MV-4-11 (cell line): ENCODE results near the gene SLC7A4.
"Not testable (repeated sequence)": the region's sequence is repeated elsewhere in the genome, so short reads cannot be mapped to it uniquely, and the experiment has no call there.

Experiments
- DNase-seq: peaks from one replicate; lab custom pipeline; 2025; lab: John Stamatoyannopoulos, UW

Gene SLC7A4

DNA sequence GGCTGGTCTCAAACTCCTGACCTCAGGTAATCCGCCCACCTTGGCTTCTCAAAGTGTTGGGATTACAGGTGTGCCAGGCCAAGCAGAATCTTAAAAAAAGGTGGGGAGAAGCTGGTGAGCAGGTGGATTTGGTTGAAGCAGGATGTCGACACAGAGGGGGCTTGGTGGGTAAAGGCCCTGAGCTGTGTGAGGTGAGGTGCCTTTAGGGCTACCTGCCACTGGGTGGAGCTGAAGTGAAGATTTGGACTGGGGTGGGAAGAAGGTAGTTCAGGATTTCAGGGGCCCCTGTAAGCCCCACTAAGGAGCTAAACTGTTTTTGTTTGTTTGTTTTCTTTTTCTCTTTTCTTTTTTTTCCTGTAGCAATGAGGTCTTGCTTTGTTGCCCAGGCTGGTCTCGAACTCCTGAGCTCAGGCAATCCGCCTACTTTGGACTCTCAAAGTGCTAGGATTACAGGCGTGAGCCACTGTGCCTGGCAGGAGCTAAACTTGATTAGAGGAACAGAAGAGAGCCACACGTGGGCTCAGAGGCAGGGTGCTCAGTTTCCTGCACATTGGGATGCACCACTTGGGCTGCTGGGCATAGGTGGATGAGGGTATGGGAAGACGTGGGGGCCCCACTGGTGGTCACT, 11.4 kb downstream of the SLC7A4 start:
- no peak for DNase-seq

DNA sequence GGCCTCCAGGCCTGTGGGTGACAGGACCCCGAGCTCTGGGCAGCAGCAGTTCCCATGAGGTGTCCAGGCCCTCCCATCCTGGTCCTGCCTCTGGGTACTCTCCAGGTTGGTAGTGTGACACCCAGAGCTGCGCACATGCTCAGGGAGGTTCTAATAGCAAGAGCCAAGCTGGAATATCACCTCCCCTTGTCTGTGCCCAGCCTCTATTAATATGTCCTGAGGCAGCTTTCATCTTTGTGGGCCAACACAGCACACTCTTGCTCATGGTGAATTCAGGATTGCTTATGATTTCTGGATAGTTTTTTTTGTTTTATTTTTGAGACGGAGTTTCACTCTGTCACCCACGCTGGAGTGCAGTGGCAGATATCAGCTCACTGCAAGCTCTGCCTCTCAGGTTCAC, 14.0 kb downstream of the SLC7A4 start:
- no peak for DNase-seq

- no peak for DNase-seq
These were observed 15.5 kb downstream of the SLC7A4 start for GRCh38 chr22:21016644-21017420.

- no peak for DNase-seq
These were observed 16.8 kb downstream of the SLC7A4 start for GRCh38 chr22:21015466-21016006.

- peak; percentile 53 for DNase-seq
These were observed 17.5 kb downstream of the SLC7A4 start, which contains the start of gene P2RX6 for GRCh38 chr22:21014726-21015465. TSS of gene P2RX6 (plus strand) at chr22:21015165. CDS start at chr22:21015175, 10 bp downstream.

GRCh38 chr22:21014202-21014725, 18.1 kb downstream of the SLC7A4 start:
- DNase-seq: peak; percentile 92

GRCh38 chr22:21013657-21014201, 18.6 kb downstream of the SLC7A4 start:
- no peak for DNase-seq

DNA sequence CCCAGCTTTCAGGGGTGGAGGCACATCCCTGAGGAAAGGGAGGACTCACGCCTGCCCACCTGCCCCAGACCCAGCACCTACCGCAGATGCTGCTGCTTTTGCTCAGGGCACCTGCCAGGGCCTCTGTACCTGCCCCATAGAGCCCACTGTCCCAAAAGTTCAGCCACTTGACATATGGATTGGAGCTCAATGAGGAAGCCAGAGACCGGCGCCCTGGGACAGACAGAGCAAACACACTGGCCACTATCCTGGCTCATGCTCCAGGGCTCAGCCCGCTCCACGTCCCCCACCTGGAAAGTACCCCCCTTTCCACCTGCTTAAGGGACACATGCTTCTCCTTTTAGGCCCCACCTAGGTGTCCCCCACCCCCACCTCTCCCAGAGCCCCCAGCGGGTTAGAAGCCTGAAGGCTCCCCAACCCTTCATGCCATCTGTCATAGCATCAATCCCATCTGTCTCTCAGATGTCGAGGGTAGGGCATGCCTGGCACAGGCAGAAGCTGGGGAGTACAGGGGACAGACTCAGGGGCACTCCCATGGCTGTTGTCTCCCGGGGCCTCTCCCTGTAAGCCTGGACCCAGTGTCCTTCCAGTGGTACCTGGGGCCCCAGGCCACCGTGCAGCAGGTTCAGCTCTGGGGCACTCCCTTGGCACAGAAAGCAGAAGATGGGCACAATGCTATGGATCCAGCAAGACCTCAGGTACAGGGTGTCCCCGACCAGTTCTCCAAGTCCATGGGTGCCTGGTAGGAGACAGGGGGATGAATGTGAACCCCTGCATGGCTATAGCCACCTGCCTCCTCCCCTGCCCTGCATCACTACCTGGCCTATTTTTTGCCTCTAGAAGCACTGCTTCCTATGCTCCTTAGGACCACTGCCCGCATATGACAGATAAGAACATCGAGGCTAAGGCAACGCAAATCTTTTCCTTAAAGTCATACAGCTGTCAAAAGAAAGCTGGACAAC, 19.6 kb downstream of the SLC7A4 start:
- no peak for DNase-seq

GRCh38 chr22:21010426-21011113, 21.8 kb downstream of the SLC7A4 start:
- no peak for DNase-seq

DNA sequence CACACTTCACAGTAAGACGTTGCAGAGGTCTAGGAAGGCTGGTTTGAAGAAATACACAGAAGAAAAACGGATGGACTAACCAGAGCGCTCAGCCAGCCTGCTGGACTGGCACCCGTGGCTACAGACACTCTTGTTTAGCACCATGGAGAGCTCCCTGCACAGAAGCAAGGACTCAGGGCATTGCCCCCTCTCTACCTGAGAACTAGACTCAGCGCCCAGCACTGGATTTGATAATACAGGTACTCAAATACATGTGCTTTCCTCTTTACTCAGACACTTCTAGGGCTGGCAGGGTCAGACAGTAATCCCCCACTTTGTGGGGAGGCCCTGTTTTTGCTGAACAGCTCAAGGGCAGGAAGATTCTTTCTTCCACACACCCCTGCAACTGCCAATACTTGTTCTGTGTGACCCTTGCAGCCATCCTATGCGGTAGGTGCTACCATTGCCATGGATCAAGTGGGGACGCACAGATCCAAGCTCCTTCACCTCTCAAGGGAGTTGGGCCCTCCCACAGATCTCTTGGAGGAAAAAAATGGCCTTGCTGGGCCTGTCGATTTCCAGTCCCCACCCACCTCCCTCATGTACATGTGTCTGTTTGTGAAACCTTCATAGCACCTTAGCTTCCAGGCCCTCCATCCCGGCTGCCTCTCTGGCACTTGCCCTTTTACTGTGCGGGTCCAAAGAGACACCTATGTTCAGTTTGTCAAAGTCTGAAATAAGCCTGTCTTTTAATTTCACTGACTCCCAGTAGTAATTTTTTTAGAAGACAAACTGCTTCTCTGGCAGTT, 22.5 kb downstream of the SLC7A4 start:
- peak; percentile 24 for DNase-seq

- not testable (repeated sequence) for DNase-seq
These were observed 23.2 kb downstream of the SLC7A4 start for GRCh38 chr22:21009208-21009607.

DNA sequence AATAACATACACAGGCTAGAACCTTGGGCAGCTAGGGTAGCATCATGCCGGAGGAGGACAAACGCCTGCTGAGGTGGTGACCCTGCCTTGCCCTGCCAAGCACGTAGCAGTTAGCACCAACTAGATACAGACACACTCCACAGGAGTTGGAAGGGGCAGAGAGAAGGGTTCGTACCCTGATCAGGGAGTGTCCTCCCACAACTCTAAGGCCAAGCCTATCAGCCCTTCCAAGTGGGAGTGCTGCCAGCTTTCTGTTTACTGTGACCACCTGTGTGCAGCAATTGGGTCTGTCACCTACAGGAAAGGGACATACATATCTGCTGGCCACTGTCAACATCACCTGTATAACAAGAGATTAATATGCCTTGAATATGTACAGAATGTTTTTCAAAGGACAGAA, 28.6 kb downstream of the SLC7A4 start:
- DNase-seq: no peak

- DNase-seq: peak; percentile 93
These were observed 30.6 kb downstream of the SLC7A4 start, which contains the start of gene THAP7 for GRCh38 chr22:21001601-21002325. TSS of gene THAP7 (minus strand) at chr22:21002118. CDS start at chr22:21001911, 207 bp downstream.

DNA sequence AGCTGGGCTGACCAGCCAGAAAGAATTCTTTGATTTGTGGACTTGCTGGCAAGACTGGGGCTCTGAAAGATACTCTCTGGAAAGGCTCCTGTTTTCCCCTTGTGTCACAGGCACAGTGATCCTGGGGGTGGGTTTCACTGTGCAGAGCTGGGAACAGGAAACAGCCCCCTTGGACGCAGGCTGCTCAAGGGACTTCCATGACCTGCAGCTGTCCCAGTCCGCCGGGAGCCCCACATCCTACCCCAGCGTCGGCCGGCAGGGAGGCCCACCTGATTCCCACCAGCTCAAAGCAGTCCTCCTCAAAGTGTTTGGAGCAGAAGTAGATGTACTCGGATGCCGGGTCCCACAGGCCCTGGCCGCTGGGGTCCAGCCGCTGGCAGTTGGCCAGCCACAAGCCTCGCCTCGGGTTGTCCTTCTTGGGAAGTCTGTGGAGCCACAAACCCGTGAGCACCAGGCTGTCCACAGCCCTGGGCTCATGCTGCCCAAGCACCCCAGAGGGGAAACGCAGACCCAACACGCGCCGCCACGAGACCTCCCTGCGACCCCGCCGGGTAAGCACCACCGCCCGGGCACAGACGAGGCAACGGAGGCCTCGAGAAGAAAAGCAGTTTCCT, 31.3 kb downstream of the SLC7A4 start:
- no peak for DNase-seq

DNA sequence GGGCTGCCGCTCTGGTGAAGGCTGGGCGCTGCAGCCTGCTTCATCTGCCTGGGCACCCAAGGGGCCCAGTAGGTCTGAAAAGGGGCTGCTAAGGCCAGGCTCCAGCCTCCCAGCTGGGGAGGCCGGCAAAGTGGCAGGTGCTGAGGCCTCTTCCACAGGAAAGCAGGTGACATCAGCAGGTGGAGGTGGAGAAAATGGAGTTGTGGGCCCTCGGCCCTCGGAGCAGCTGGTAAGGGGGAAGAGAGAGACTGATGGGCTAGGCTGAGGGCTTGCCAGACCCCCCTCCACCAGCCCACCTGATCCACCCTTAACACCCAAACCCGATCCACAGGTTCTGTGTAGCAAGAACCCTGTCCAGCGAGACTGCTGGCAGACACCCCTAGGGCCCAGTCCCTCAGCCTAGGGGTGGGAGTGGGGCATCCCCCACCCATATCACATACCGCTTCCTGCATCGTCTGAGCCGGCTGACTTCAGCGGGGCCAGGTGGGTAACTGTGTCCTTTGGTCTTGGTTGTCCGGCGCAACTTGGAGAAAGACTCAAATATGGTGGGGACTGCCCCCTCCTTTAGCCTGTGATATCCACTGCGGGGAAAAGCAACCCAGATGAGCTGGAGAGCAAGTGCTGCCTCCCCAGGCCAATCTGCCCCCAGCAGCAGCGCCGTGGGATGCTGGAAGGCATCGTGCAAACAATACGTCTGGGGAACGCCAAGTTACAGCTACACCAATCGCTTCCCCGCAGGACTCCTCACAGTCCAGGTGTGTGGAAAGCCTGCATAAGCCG, 32.0 kb downstream of the SLC7A4 start:
- no peak for DNase-seq

DNA sequence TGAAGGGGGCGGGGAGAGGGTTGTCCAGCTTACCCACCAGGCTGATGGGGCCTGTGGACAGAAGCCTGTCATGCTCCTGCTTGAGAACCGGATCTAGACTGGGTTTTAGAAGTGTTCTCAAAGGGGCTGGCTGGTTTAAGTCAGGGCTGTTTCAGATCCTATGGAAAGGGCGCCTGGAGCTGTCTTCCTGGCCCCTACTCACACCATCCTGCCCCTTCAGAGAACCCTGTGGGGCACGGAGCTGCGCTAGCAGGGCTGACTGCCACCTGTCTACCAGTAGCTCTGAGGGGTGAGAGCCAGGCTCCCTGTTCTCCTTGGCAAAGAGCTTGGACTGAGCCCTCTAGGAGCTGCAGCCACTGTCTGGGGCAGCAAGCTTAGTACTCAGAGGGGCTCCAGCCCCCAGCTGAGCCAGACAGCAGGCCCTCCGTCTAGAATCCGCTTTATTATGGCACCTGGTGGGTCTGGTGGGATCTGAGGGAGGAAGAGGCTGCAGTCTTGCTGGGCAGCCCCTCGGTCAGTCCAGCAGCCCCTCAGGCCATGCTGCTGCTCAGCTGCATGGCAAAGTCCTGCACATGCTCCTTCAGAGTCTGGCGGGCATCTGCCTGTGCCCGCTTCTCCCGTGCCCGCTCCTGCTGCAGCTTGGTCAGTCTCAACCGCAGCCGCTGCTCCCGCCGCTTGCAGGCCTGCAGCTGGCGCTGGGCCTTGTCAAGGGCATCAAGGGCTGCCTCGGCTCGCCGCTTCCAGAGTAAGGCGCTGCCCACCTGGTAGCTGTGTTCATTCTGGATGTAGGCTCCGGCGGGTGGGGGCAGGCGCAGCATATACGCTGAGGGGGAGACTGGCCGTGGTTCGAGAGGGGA, 32.8 kb downstream of the SLC7A4 start:
- no peak for DNase-seq
